HepG2 (cell line): Measurements from ENCODE around the gene ATP9A. TPM values are rescaled to one million over a fixed set of nuclear protein-coding genes. Genes with fewer than 3 reads are reported as not detected.

Experiments
- ATF7-NPFF ChIP-seq: sonication (generic); formaldehyde crosslinking; IDR thresholded peaks from 2 replicates; pipeline ENCODE4 v1.8.1; 2023; ENCODE audit warnings: mild to moderate bottlenecking, low read depth, missing genetic modification reagents, moderate library complexity
- ETV6 ChIP-seq: sonication (generic); formaldehyde crosslinking; conservative IDR thresholded peaks from 2 replicates; pipeline ENCODE4 v1.4.0; 2020; ENCODE audit warnings: missing genetic modification reagents
- FLYWCH1 ChIP-seq: sonication (generic); formaldehyde crosslinking; IDR thresholded peaks from 2 replicates; pipeline ENCODE4 v1.8.1; 2023; ENCODE audit warnings: mild to moderate bottlenecking, missing genetic modification reagents
- FOXA3 ChIP-seq: IDR thresholded peaks from 2 replicates; pipeline ENCODE4 v1.6.1; 2016; ENCODE audit warnings: missing genetic modification reagents, missing compliant biosample characterization
- IRF2 ChIP-seq: IDR thresholded peaks from 2 replicates; pipeline ENCODE4 v1.6.1; 2018; ENCODE audit warnings: missing genetic modification reagents, missing compliant biosample characterization
- KDM2A ChIP-seq: sonication (generic); formaldehyde crosslinking; IDR thresholded peaks from 2 replicates; pipeline ENCODE4 v1.4.0; 2020; ENCODE audit warnings: low read depth, missing genetic modification reagents, borderline replicate concordance
- MTA1 ChIP-seq: sonication (generic); formaldehyde crosslinking; IDR thresholded peaks from 2 replicates; pipeline ENCODE4 v1.4.0; 2020; ENCODE audit warnings: missing genetic modification reagents, mild to moderate bottlenecking, borderline replicate concordance
- MTA3 ChIP-seq: sonication (generic); formaldehyde crosslinking; IDR thresholded peaks from 2 replicates; pipeline ENCODE4 v1.4.0; 2020; ENCODE audit warnings: missing genetic modification reagents
- NCOA5 ChIP-seq: sonication (generic); formaldehyde crosslinking; IDR thresholded peaks from 2 replicates; pipeline ENCODE4 v1.4.0; 2020; ENCODE audit warnings: missing genetic modification reagents
- ZMAT3 ChIP-seq: sonication (generic); formaldehyde crosslinking; conservative IDR thresholded peaks from 2 replicates; pipeline ENCODE4 v1.7.0; 2021; ENCODE audit warnings: missing genetic modification reagents
- ZNF33B ChIP-seq: sonication (generic); formaldehyde crosslinking; IDR thresholded peaks from 2 replicates; pipeline ENCODE4 v1.5.1; 2020; ENCODE audit warnings: mild to moderate bottlenecking, missing genetic modification reagents
- ZNF550 ChIP-seq: sonication (generic); formaldehyde crosslinking; IDR thresholded peaks from 2 replicates; pipeline ENCODE4 v1.4.0; 2020; ENCODE audit warnings: mild to moderate bottlenecking, missing genetic modification reagents, borderline replicate concordance
- ZNF563 ChIP-seq: sonication (generic); formaldehyde crosslinking; IDR thresholded peaks from 2 replicates; pipeline ENCODE4 v1.8.0; 2022; ENCODE audit warnings: mild to moderate bottlenecking, moderate library complexity, missing genetic modification reagents
- ZNF609 ChIP-seq: sonication (generic); formaldehyde crosslinking; IDR thresholded peaks from 2 replicates; pipeline ENCODE4 v1.4.0; 2020; ENCODE audit warnings: mild to moderate bottlenecking, missing genetic modification reagents, borderline replicate concordance
- ZNF761 ChIP-seq: sonication (generic); formaldehyde crosslinking; conservative IDR thresholded peaks from 2 replicates; pipeline ENCODE4 v1.4.0; 2020; ENCODE audit warnings: mild to moderate bottlenecking, missing genetic modification reagents
- ZNF772 ChIP-seq: sonication (generic); formaldehyde crosslinking; IDR thresholded peaks from 2 replicates; pipeline ENCODE4 v1.5.0; 2020; ENCODE audit warnings: mild to moderate bottlenecking, missing genetic modification reagents
- ZNF816 ChIP-seq: sonication (generic); formaldehyde crosslinking; IDR thresholded peaks from 2 replicates; pipeline ENCODE4 v1.8.0; 2022; ENCODE audit warnings: missing genetic modification reagents, mild to moderate bottlenecking, borderline replicate concordance
- ZSCAN22 ChIP-seq: sonication (generic); formaldehyde crosslinking; IDR thresholded peaks from 2 replicates; pipeline ENCODE4 v1.4.0; 2020; ENCODE audit warnings: mild to moderate bottlenecking, missing genetic modification reagents
- polyA plus RNA-seq, 8 experiments: library from polyadenylated mRNA; depleted of rRNA in 3 of 8; stranded (reverse) in 7 of 8; unstranded in 1 of 8; fragments of >200 nt; fragmentation: Illumina TruSeq in 4 of 8; extraction: Trizol in 4 of 8; gene quantifications; 2 replicates each; pipeline versions ENCODE4 v1.2.1 to v1.2.3, GENCODE V29; 2011 to 2016; ENCODE audit warnings: low read depth in 4 of 8, missing spikeins in 1 of 8, mixed read lengths in 1 of 8; ENCODE audit not compliant: insufficient read depth in 1 of 8
- total RNA-seq, 5 experiments: library from RNA; depleted of rRNA; stranded (reverse); fragments of >200 nt; fragmentation: Illumina TruSeq; extraction: Trizol; gene quantifications; 2 replicates each; pipeline ENCODE4 v1.2.3, GENCODE V29; 2016; ENCODE audit warnings: low read depth in 1 of 5
- TF ChIP-seq, protein P1 (sequence below): sonication (generic); formaldehyde crosslinking; IDR thresholded peaks from 2 replicates; pipeline ENCODE4 v1.4.0; 2020; ENCODE audit warnings: missing genetic modification reagents
- TF ChIP-seq, protein P2 (sequence below): sonication (generic); formaldehyde crosslinking; IDR thresholded peaks from 2 replicates; pipeline ENCODE4 v1.4.0; 2020; ENCODE audit warnings: missing genetic modification reagents, mild to moderate bottlenecking, borderline replicate concordance

ATP9A gene
- total and polyA plus RNA-seq, 2 of the 13 experiments (the other 11 are each of a cell fraction or from before 2014, with no cell fraction given): 11.8 to 18.5 TPM

DNA sequence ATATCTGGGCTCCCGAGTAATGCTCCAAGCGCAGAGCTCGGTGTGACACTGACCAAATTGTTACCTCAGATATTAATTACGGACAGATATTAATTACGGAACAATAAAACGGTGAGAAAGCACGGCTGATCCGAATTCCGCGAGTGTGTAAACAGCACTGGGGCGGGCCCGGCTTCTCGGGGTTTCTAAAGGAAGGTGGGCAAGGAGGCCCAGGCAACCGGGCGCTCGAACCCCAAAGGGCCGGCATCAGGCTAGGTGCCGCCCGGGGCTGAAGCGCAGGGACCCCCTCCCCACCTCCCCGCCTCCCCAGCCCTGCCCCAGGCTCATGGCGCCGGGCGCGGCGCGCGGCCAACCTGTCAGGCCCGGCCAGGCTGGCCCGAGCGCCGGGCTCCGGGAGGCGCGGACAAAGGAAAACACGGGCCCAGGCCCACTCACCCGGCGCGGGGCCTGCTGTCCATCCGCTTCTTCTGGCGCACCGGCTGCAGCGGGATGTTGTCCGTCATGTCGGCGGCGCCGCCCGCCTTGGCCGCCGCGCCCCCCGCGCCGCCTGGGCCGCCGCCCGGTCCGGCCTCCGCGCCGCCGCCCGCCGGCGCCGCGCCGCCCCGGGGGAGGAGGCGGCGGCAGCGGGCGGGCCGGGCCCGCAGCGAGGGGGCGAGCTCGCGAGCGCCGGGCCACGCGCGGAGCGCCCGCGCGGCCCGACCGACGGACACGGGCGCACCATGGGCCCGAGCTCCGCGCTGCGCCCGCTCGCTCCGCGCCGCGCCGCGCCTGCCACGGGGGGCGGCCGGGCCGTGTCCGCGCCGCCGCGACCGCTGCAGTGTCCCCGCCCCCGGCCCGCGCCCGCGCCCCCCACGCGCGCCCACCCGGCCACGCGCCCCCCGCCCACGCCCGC lies at the start of gene ATP9A (continued):
- TF ChIP-seq ZNF609 (CRISPR knock-in tag) (0 out of 2 replicates have a peak, but pooled peaks have one; percentile 23), ATF7-NPFF (CRISPR knock-in tag) (0 out of 2 replicates have a peak, but pooled peaks have one; percentile 60), MTA1 (CRISPR knock-in tag) (0 out of 2 replicates have a peak, but pooled peaks have one; percentile 25), ZNF772 (CRISPR knock-in tag) (0 out of 2 replicates have a peak, but pooled peaks have one; percentile 39), FOXA3 (CRISPR knock-in tag) (peak; percentile 5; the same call in 1 of the 2 replicates), ZNF550 (no peak), IRF2 (CRISPR knock-in tag) (0 out of 2 replicates have a peak, but pooled peaks have one; percentile 5), ZMAT3 (CRISPR knock-in tag) (0 out of 2 replicates have a peak, but pooled peaks have one; percentile 10), ETV6 (0 out of 2 replicates have a peak, but pooled peaks have one; percentile 42), NCOA5 (CRISPR knock-in tag) (no peak), ZSCAN22 (CRISPR knock-in tag) (0 out of 2 replicates have a peak, but pooled peaks have one; percentile 65), ZNF816 (CRISPR knock-in tag) (0 out of 2 replicates have a peak, but pooled peaks have one; percentile 12), KDM2A (CRISPR knock-in tag) (no peak), MTA3 (no peak), ZNF761 (0 out of 2 replicates have a peak, but pooled peaks have one; percentile 46), FLYWCH1 (peak; percentile 95), ZNF33B (CRISPR knock-in tag) (peak; percentile 17; the same call in 1 of the 2 replicates), ZNF563 (CRISPR knock-in tag) (peak; percentile 49; the same call in 1 of the 2 replicates)
- TF ChIP-seq, protein P1, sequence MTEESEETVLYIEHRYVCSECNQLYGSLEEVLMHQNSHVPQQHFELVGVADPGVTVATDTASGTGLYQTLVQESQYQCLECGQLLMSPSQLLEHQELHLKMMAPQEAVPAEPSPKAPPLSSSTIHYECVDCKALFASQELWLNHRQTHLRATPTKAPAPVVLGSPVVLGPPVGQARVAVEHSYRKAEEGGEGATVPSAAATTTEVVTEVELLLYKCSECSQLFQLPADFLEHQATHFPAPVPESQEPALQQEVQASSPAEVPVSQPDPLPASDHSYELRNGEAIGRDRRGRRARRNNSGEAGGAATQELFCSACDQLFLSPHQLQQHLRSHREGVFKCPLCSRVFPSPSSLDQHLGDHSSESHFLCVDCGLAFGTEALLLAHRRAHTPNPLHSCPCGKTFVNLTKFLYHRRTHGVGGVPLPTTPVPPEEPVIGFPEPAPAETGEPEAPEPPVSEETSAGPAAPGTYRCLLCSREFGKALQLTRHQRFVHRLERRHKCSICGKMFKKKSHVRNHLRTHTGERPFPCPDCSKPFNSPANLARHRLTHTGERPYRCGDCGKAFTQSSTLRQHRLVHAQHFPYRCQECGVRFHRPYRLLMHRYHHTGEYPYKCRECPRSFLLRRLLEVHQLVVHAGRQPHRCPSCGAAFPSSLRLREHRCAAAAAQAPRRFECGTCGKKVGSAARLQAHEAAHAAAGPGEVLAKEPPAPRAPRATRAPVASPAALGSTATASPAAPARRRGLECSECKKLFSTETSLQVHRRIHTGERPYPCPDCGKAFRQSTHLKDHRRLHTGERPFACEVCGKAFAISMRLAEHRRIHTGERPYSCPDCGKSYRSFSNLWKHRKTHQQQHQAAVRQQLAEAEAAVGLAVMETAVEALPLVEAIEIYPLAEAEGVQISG: peak; percentile 51
- TF ChIP-seq, protein P2, sequence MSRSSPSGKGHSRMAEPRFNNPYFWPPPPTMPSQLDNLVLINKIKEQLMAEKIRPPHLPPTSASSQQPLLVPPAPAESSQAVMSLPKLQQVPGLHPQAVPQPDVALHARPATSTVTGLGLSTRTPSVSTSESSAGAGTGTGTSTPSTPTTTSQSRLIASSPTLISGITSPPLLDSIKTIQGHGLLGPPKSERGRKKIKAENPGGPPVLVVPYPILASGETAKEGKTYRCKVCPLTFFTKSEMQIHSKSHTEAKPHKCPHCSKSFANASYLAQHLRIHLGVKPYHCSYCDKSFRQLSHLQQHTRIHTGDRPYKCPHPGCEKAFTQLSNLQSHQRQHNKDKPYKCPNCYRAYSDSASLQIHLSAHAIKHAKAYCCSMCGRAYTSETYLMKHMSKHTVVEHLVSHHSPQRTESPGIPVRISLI (CRISPR knock-in tag): no peak
